NCI-H1694 (cell line): Measurements from ENCODE around the gene ANKRD33B.

Experiments
- DNase-seq: peaks from one replicate; lab custom pipeline; 2025; lab: John Stamatoyannopoulos, UW

The ANKRD33B gene

GRCh38 chr5:10579536-10580521 is 16.0 kb downstream of the ANKRD33B start:
- DNase-seq = no peak

GRCh38 chr5:10580531-10581423 is 16.9 kb downstream of the ANKRD33B start:
- no peak for DNase-seq

- no peak for DNase-seq
Measured at GRCh38 chr5:10581424-10581748, 17.5 kb downstream of the ANKRD33B start.

GRCh38 chr5:10581867-10582511 is 18.1 kb downstream of the ANKRD33B start:
- DNase-seq = no peak

GRCh38 chr5:10582512-10582897 is 18.6 kb downstream of the ANKRD33B start:
- DNase-seq = no peak

- DNase-seq = no peak
Measured at GRCh38 chr5:10583663-10584572, 20.0 kb downstream of the ANKRD33B start.

- no peak for DNase-seq
Measured at GRCh38 chr5:10584714-10585517, 21.0 kb downstream of the ANKRD33B start.

- no peak for DNase-seq
Measured at GRCh38 chr5:10585518-10585915, 21.6 kb downstream of the ANKRD33B start.

GRCh38 chr5:10586008-10586407 is 22.1 kb downstream of the ANKRD33B start:
- DNase-seq = no peak

GRCh38 chr5:10586555-10586954 is 22.7 kb downstream of the ANKRD33B start:
- no peak for DNase-seq

GRCh38 chr5:10588109-10588775 is 24.4 kb downstream of the ANKRD33B start:
- no peak for DNase-seq

GRCh38 chr5:10588779-10589447 is 25.0 kb downstream of the ANKRD33B start:
- DNase-seq = no peak

GRCh38 chr5:10590226-10590999 is 26.5 kb downstream of the ANKRD33B start:
- no peak for DNase-seq

- no peak for DNase-seq
Measured at GRCh38 chr5:10591159-10591558, 27.3 kb downstream of the ANKRD33B start.

GRCh38 chr5:10591966-10592365 is 28.1 kb downstream of the ANKRD33B start:
- no peak for DNase-seq

- DNase-seq = no peak
Measured at GRCh38 chr5:10592601-10593000, 28.7 kb downstream of the ANKRD33B start.

- no peak for DNase-seq
Measured at GRCh38 chr5:10593531-10594181, 29.8 kb downstream of the ANKRD33B start.
